Activated CD8-positive, alpha-beta T cell treated with anti-CD3 and anti-CD28 coated beads, Interleukin-2, amount 10 ng/mL, durations not matched to agents 7 days and 5 days (primary cell): ENCODE results near the gene ENPP6. TPM values are rescaled to one million over a fixed set of nuclear protein-coding genes. Genes with fewer than 3 reads are reported as not detected.

Experiments
- ATAC-seq: fragments of 150-1000 bp; cut with Tn5 transposase; one replicate; pipeline ENCODE4 v1.10.0; 2021; ENCODE audit warnings: moderate library complexity
- CTCF ChIA-PET: fragments of 350-600 bp; sonication (Branson Sonifier 250); formaldehyde crosslinking; loops from one replicate; lab custom pipeline; 2021; ENCODE audit warnings: antibody characterized with exemption; lab: Charles Lee
- POLR2A ChIA-PET: fragments of 350-600 bp; sonication (Branson Sonifier 250); formaldehyde crosslinking; loops from one replicate; lab custom pipeline; 2021; ENCODE audit warnings: antibody characterized with exemption; lab: Charles Lee
- DNase-seq: peaks from one replicate; pipeline ENCODE4 v3.0.0-alpha.2; 2020
- H3K27ac Mint-ChIP-seq: one replicate; pipeline ENCODE4 v1.8.0; 2021; ENCODE audit warnings: mild to moderate bottlenecking, mixed read lengths
- H3K27me3 Mint-ChIP-seq: one replicate; pipeline ENCODE4 v1.8.0; 2021; ENCODE audit warnings: low read depth, mixed read lengths
- H3K36me3 Mint-ChIP-seq: one replicate; pipeline ENCODE4 v1.8.0; 2021; ENCODE audit warnings: low read depth, mixed read lengths
- H3K4me1 Mint-ChIP-seq: one replicate; pipeline ENCODE4 v1.8.0; 2021; ENCODE audit warnings: low read depth, mixed read lengths
- H3K4me3 Mint-ChIP-seq: one replicate; pipeline ENCODE4 v1.8.0; 2021; ENCODE audit warnings: mild to moderate bottlenecking, mixed read lengths
- H3K9me3 Mint-ChIP-seq: one replicate; pipeline ENCODE4 v1.8.0; 2022; ENCODE audit warnings: mixed read lengths; ENCODE audit not compliant: insufficient read depth
- total RNA-seq, 2 experiments: library from RNA; stranded (reverse); gene quantifications; one replicate each; pipeline ENCODE4 v1.2.3, GENCODE V29; 2021

Gene ENPP6
- total RNA-seq, 2 experiments from 2014 or later, result 0.18 to 0.87 TPM

DNA sequence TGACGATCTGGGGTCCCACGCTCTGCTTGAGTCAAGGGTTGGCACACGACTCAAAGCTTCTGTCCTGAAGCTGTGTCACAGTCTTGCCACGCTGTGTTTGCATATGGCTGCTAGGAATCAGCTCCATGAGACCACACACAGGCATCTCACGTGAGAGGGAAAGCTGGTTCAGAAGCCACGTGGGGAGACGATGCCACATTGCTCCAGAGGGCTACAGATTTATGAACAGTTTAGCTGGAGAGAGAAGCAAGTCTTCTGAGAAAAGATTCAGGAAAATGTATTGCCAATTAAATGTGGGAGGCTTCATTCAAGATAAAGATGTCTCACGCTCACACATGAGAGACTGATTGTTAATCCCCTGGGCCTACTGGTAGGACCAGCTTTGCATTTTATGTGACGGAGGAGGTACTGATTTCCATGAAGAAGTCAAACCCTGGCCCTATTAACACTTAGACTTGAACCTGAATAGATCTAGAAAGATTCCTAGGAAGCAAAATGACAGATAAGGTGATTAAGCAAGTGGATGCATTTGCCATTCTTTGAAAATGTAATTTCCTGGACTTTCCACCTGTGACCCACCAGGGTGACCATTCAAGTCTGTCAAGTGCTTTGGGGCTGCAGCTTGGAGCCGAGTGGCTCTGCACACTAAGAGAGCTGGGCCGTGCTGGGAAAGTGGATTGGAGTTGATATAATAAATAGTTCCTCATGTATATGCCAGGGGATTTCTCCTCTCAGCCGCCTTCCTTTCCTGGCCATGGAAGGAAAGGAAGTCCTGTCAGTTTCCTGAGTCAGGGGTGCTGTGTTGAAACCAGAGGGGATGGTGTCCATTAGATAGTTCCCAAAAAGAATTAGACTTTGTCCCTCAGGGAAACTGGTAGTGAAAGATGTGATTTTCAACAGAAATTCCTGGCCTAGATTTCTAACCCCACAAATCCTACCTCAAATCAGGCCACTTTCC, 29.0 kb downstream of the ENPP6 start:
- no peak for DNase-seq
- Mint-ChIP-seq H3K36me3 (no peaks in the 10 kb centered on the region), H3K27me3 (peaks cover 29% of the 10 kb centered on the region), H3K27ac (no peak overlapping the region), H3K4me1 (no peaks in the 10 kb centered on the region), H3K4me3 (no peak overlapping the region), H3K9me3 (no peaks in the 10 kb centered on the region)
- CTCF ChIA-PET, result no interaction called here
- ATAC-seq, result no peak
- POLR2A ChIA-PET, result no interaction called here

GRCh38 chr4:184177271-184177670, 40.4 kb downstream of the ENPP6 start:
- Mint-ChIP-seq H3K27me3 (peaks cover 38% of the 10 kb centered on the region), H3K4me1 (no peaks in the 10 kb centered on the region), H3K36me3 (peaks cover 11% of the 10 kb centered on the region), H3K4me3 (no peak overlapping the region), H3K27ac (no peak overlapping the region), H3K9me3 (peaks cover 17% of the 10 kb centered on the region)
- CTCF ChIA-PET, result no interaction called here
- POLR2A ChIA-PET, result no interaction called here
- no peak for ATAC-seq
- no peak for DNase-seq

DNA sequence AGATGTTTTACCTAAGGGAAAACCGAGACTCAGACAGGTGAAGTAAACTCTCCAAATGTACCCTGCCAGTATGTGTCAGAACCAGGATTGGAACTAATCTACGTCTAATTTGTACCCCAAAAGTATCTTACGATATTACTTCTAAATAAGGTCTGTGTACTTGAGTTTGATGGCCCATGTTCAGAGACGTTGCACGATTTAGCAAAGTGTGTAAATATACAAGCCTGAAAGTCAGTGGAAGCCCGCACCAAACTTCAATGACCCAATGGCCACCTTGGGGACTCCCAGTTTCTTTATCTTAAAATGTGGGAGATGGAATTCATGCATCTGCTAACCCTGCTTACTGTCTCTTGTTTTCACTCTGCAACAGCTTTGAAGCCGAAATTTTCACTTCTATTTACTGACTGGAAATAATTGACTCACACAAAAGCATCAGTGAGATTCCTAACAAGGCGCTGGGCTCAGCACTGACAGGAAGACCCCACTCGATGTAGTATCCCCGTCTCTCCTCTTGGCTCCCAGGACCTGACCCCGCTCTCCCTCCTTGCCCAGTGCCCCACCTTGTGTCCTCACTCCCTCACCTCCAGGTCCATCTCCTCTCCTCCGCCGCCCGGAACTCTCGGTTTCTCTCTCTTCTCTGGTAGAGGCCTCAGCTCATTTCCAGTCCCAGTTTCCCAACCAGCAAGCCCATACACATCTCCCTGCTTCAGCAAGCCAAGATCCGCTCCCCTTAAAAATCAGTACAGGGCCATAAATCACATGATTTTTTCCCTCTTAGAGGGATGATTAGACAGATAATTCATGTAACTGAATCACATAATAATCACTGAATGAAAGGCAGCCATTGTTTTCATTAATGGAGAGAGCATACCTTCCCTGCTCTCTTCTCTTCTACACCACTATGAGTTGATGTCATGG, 42.8 kb downstream of the ENPP6 start:
- Mint-ChIP-seq H3K27me3 (peaks cover 27% of the 10 kb centered on the region), H3K4me1 (peaks cover 7% of the 10 kb centered on the region), H3K9me3 (peaks cover 13% of the 10 kb centered on the region), H3K4me3 (no peak overlapping the region), H3K36me3 (peaks cover 7% of the 10 kb centered on the region), H3K27ac (no peak overlapping the region)
- CTCF ChIA-PET, result no interaction called here
- no peak for DNase-seq
- POLR2A ChIA-PET, result no interaction called here
- no peak for ATAC-seq

GRCh38 chr4:184171011-184171410, 46.7 kb downstream of the ENPP6 start:
- DNase-seq (no peak), ATAC-seq (no peak)
- no peaks in the 10 kb centered on the region for H3K36me3 Mint-ChIP-seq
- H3K27me3 Mint-ChIP-seq, result peaks cover 29% of the 10 kb centered on the region
- H3K4me3 Mint-ChIP-seq, result no peak overlapping the region
- H3K27ac Mint-ChIP-seq, result no peak overlapping the region
- CTCF ChIA-PET, result interaction anchor here (0.6 kb wide), 1 partner anchor 15 kb away, joined by 3 read pairs; no protein-coding TSS in a partner anchor
- POLR2A ChIA-PET, result no interaction called here
- no peaks in the 10 kb centered on the region for H3K9me3 Mint-ChIP-seq
- peaks cover 9% of the 10 kb centered on the region for H3K4me1 Mint-ChIP-seq

- ChIA-PET CTCF (interaction anchor here (0.9 to 4.2 kb wide), 6 partner anchors 9 to 83 kb away, joined by 3 to 15 read pairs (median 4); no protein-coding TSS in a partner anchor), POLR2A (no interaction called here)
- no peak for ATAC-seq
- peaks cover 9% of the 10 kb centered on the region for H3K4me1 Mint-ChIP-seq
- DNase-seq, result no peak
- H3K4me3 Mint-ChIP-seq, result no peak overlapping the region
- H3K27me3 Mint-ChIP-seq, result peaks cover 40% of the 10 kb centered on the region
- H3K9me3 Mint-ChIP-seq, result no peaks in the 10 kb centered on the region
- no peak overlapping the region for H3K27ac Mint-ChIP-seq
- no peaks in the 10 kb centered on the region for H3K36me3 Mint-ChIP-seq
Measured at GRCh38 chr4:184169225-184169867, 48.3 kb downstream of the ENPP6 start.

GRCh38 chr4:184168406-184169019, 49.2 kb downstream of the ENPP6 start:
- Mint-ChIP-seq H3K27ac (no peak overlapping the region), H3K9me3 (no peaks in the 10 kb centered on the region), H3K27me3 (peaks cover 47% of the 10 kb centered on the region), H3K4me3 (no peak overlapping the region), H3K36me3 (no peaks in the 10 kb centered on the region), H3K4me1 (peaks cover 9% of the 10 kb centered on the region)
- DNase-seq (peak; percentile 66), ATAC-seq (peak; percentile 96)
- ChIA-PET CTCF (interaction anchor here (1.1 to 4.2 kb wide), 6 partner anchors 10 to 84 kb away, joined by 3 to 15 read pairs (median 4); no protein-coding TSS in a partner anchor), POLR2A (no interaction called here)

GRCh38 chr4:184167576-184167975, 50.1 kb downstream of the ENPP6 start:
- no peaks in the 10 kb centered on the region for H3K9me3 Mint-ChIP-seq
- H3K27me3 Mint-ChIP-seq, result peaks cover 47% of the 10 kb centered on the region
- H3K4me3 Mint-ChIP-seq, result no peak overlapping the region
- H3K4me1 Mint-ChIP-seq, result peaks cover 9% of the 10 kb centered on the region
- CTCF ChIA-PET, result interaction anchor here (0.6 to 4.2 kb wide), 6 partner anchors 11 to 290 kb away, joined by 3 to 15 read pairs (median 3); no protein-coding TSS in a partner anchor
- POLR2A ChIA-PET, result interaction anchor here (1.0 kb wide), 1 partner anchor 63 kb away, joined by 3 read pairs; no protein-coding TSS in a partner anchor
- no peaks in the 10 kb centered on the region for H3K36me3 Mint-ChIP-seq
- H3K27ac Mint-ChIP-seq, result no peak overlapping the region
- DNase-seq, result no peak
- ATAC-seq, result no peak

GRCh38 chr4:184166736-184167135, 50.9 kb downstream of the ENPP6 start:
- ChIA-PET CTCF (interaction anchor here (1.0 to 4.2 kb wide), 4 partner anchors 12 to 308 kb away, joined by 3 to 15 read pairs (median 3); no protein-coding TSS in a partner anchor), POLR2A (interaction anchor here (1.0 kb wide), 1 partner anchor 64 kb away, joined by 3 read pairs; no protein-coding TSS in a partner anchor)
- Mint-ChIP-seq H3K27me3 (peaks cover 48% of the 10 kb centered on the region), H3K9me3 (no peaks in the 10 kb centered on the region), H3K4me3 (no peak overlapping the region), H3K27ac (no peak overlapping the region), H3K36me3 (no peaks in the 10 kb centered on the region), H3K4me1 (peaks cover 9% of the 10 kb centered on the region)
- no peak for DNase-seq
- no peak for ATAC-seq

DNA sequence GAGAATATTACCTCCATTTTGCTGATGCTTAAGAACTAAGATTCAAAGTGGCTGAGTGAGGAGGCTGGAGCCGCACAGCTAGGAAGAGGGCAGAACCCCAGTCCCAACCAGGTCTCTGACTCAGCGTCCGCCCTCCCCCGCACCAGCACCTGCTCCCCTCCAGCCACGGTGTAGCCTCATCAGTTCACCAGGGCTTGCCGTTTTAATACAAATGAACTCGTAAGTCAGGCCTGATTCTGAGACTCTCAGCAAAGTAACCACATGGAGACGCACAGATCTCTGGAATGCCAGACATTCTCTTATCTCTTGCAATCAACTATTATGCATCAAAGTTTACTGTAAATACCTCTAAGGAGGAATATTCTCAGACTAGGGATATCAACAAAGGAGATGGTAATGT, 52.4 kb downstream of the ENPP6 start:
- H3K36me3 Mint-ChIP-seq, result no peaks in the 10 kb centered on the region
- peaks cover 2% of the 10 kb centered on the region for H3K4me1 Mint-ChIP-seq
- no peak overlapping the region for H3K4me3 Mint-ChIP-seq
- no peak overlapping the region for H3K27ac Mint-ChIP-seq
- no peaks in the 10 kb centered on the region for H3K9me3 Mint-ChIP-seq
- DNase-seq (no peak), ATAC-seq (no peak)
- ChIA-PET CTCF (interaction anchor here (1.1 to 4.2 kb wide), 2 partner anchors 87 to 307 kb away, joined by 3 to 15 read pairs; no protein-coding TSS in a partner anchor), POLR2A (no interaction called here)
- peaks cover 54% of the 10 kb centered on the region for H3K27me3 Mint-ChIP-seq

DNA sequence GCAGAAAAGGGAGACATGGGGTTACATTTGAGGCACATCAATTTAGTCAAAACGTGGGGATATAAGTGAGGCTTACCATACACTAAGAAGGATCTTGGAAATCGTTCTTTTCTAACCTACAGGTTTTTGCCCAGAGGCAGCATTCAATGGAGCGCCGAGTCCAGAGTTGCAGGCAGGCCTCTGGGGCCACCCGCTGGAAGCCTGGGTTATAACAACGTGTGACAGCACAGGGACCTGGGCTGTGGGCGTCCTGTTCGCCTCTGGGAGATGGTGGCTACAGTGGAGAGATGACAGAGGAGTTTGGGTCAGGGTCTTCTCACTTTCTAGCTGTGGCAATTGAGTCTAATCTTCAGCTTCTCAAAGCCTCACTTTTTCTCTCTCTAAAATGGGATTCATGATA, 53.9 kb downstream of the ENPP6 start:
- Mint-ChIP-seq H3K27ac (no peak overlapping the region), H3K36me3 (no peaks in the 10 kb centered on the region)
- peak; percentile 42 for ATAC-seq

More for the DNA sequence above, 53.9 kb downstream of the ENPP6 start:
- Mint-ChIP-seq H3K27me3 (peaks cover 63% of the 10 kb centered on the region), H3K4me1 (peaks cover under 1% of the 10 kb centered on the region), H3K4me3 (no peak overlapping the region), H3K9me3 (no peaks in the 10 kb centered on the region)
- POLR2A ChIA-PET, result no interaction called here
- DNase-seq, result peak; percentile 31
- CTCF ChIA-PET, result interaction anchor here (0.7 kb wide), 1 partner anchor 178 kb away, joined by 3 read pairs; no protein-coding TSS in a partner anchor
